Sigmoid colon (tissue), 7 donors: ENCODE results near the gene DMBT1. TPM values are rescaled to one million over a fixed set of nuclear protein-coding genes. Genes with fewer than 3 reads are reported as not detected.
A peak's percentile ranks its signal among the peaks of the same experiment; 100 is the strongest.

ENCODE experiments used
- DNase-seq: peaks from one replicate; pipeline ENCODE4 v3.0.0-alpha.2; 2019
- H3K27ac ChIP-seq, 4 donors: fragments of 200-600 bp; sonication (generic); one replicate each; pipeline ENCODE4 v1.5.1; 2016 to 2019; ENCODE audit warnings: mild to moderate bottlenecking in 1 of 4
- H3K27me3 ChIP-seq, 3 donors: fragments of 200-600 bp; sonication (generic); one replicate each; pipeline ENCODE4 v1.5.1; 2019; ENCODE audit warnings: mild to moderate bottlenecking in 1 of 3
- H3K36me3 ChIP-seq, 4 donors: fragments of 200-600 bp; sonication (generic); one replicate each; pipeline ENCODE4 v1.5.1; 2016 to 2019
- H3K4me1 ChIP-seq, 4 donors: fragments of 200-600 bp; sonication (generic); one replicate each; pipeline ENCODE4 v1.5.1; 2017 to 2019
- H3K4me3 ChIP-seq, 4 donors: fragments of 200-600 bp; sonication (generic); one replicate each; pipeline ENCODE4 v1.5.1; 2017 to 2019; ENCODE audit warnings: mild to moderate bottlenecking in 2 of 4, moderate library complexity in 1 of 4
- H3K9me3 ChIP-seq, 4 donors: fragments of 200-600 bp in 3 of 4; sonication (generic) in 3 of 4; one replicate each; pipeline versions ENCODE4 v1.5.1 to v1.6.1; 2013 to 2019
- CTCF ChIP-seq, 4 experiments: fragments of 450-650 bp in 3 of 4; fragments of 200-600 bp in 1 of 4; IDR thresholded peaks; one replicate each; pipeline ENCODE4 v1.5.1; 2016 to 2019; ENCODE audit warnings: antibody characterized with exemption in 4 of 4, mild to moderate bottlenecking in 3 of 4, moderate library complexity in 2 of 4
- EP300 ChIP-seq, 4 donors: sonication (generic); formaldehyde crosslinking; IDR thresholded peaks; one replicate each; pipeline ENCODE4 v1.6.1; 2017; ENCODE audit warnings: antibody characterized with exemption in 4 of 4
- POLR2A ChIP-seq, 2 donors: fragments of 450-650 bp; IDR thresholded peaks; one replicate each; pipeline ENCODE4 v1.6.1; 2016; ENCODE audit warnings: antibody characterized with exemption in 2 of 2, mild to moderate bottlenecking in 2 of 2, moderate library complexity in 2 of 2
- POLR2AphosphoS5 ChIP-seq, 4 donors: sonication (generic); formaldehyde crosslinking; IDR thresholded peaks; one replicate each; pipeline ENCODE4 v1.6.1; 2017; ENCODE audit warnings: antibody characterized with exemption in 4 of 4
- WGBS, 2 donors: extraction: QIAGEN DNeasy Blood & Tissue Kit; methylation state at CpG; one replicate each; pipeline ENCODE4 v1.1.7; 2013; 5-methylcytosine and 5-hydroxymethylcytosine counted together
- intact Hi-C: fragments of 100-400 bp; cut with DNase I; formaldehyde crosslinking; loops from one replicate; pipeline ENCODE4 v1.15.1; 2023
- polyA plus RNA-seq, 3 donors: library from polyadenylated mRNA; stranded (reverse); fragments of 200-250 nt; gene quantifications; one replicate each; pipeline ENCODE4 v1.2.3, GENCODE V29; 2013
- total RNA-seq, 4 donors: library from RNA; depleted of rRNA; stranded (reverse); fragments of >200 nt; gene quantifications; one replicate each; pipeline ENCODE4 v1.1.0, GENCODE V29; 2016
- donor health status: healthy with polysubstance abuse.
- donor health status: Bipolar disorder and iron deficiency.
- donor health status: healthy.

Gene DMBT1
- total and polyA plus RNA-seq, 7 donors = under 0.01 to 677 (median 1.2) TPM; not detected in 2

DNA sequence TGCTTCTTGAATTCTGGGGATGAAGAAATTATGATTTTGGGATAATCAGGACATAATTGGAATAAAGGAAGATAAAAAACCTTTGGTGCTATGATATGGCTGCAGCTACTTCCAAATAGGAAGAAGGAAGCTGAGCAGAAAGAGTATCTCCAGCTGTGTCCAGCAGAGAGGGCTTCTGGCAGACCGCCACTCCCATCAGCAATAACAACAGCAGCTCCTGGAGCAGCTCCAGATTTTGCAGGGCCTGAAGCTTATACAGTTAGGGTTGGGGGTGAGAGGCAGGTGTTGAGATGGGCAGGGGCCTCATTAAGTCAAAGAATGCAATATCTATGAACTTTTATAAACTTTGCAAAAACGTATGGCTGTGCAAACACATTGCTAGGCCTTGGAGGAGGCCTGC is 76.8 kb downstream of the DMBT1 start:
- Histone ChIP-seq H3K27me3 (no peaks in the 10 kb centered on the region), H3K27ac (no peak overlapping the region), H3K9me3 (no peaks in the 10 kb centered on the region), H3K4me1 (no peaks in the 10 kb centered on the region), H3K36me3 (no peaks in the 10 kb centered on the region), H3K4me3 (no peak overlapping the region)
- TF ChIP-seq POLR2AphosphoS5 (IDR thresholded peaks at IDR 0.05) = no peak
- no peak for TF ChIP-seq CTCF (IDR thresholded peaks at IDR 0.05)
- TF ChIP-seq EP300 (IDR thresholded peaks at IDR 0.05) = no peak
- no peak for TF ChIP-seq POLR2A (IDR thresholded peaks at IDR 0.05)
- intact Hi-C loops = no loop called here
- peak; percentile 65 for DNase-seq
- WGBS, 2 donors = 42 to 62% methylated on average over 2 of the region's 2 CpGs

DNA sequence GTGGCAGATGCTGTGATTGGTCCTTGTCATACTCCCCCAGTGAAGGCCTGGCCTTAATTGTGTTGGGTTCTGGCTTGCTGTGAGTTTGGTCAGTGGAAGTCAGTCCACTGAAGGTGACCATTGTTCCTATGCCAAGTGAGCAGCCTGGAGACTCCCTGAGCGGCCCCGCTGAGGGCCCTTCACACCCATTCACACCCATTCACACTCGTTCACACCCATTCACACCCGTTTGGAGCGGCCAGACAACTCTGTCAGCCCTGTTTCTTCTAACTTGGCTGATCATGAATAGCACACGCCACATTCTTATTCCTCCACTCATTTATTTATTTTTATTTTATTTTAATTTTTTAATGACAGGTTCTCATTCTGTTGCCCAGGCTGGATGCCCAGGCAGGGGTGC is 77.6 kb downstream of the DMBT1 start:
- 78 to 87% methylated on average over 6 of the region's 6 CpGs for WGBS, 2 donors
- DNase-seq = peak; percentile 0
- H3K9me3 ChIP-seq = no peaks in the 10 kb centered on the region
- no peaks in the 10 kb centered on the region for H3K4me1 ChIP-seq
- no peak overlapping the region for H3K27ac ChIP-seq
- H3K27me3 ChIP-seq = no peaks in the 10 kb centered on the region
- no peak for TF ChIP-seq POLR2AphosphoS5 (IDR thresholded peaks at IDR 0.05)
- no peak for TF ChIP-seq EP300 (IDR thresholded peaks at IDR 0.05)
- no peak for TF ChIP-seq POLR2A (IDR thresholded peaks at IDR 0.05)
- TF ChIP-seq CTCF (IDR thresholded peaks at IDR 0.05) = no peak
- no peaks in the 10 kb centered on the region for H3K36me3 ChIP-seq
- H3K4me3 ChIP-seq = no peak overlapping the region
- intact Hi-C loops = no loop called here

DNA sequence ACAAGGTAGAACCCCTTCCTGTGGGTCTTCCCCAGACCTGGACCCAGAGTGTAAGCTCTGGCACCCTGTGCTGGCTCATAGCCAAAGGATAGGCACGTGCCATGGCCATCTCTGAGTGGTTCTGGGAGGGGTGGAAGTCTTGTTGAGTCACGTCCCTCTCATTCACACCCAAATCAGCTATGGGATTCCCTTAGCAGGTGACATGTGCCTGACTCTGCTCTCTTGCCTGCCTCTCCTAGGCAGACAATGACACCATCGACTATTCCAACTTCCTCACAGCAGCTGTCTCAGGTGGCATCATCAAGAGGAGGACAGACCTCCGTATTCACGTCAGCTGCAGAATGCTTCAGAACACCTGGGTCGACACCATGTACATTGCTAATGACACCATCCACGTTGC is 79.2 kb downstream of the DMBT1 start:
- intact Hi-C loops = no loop called here
- TF ChIP-seq CTCF (IDR thresholded peaks at IDR 0.05) (no peak), POLR2A (IDR thresholded peaks at IDR 0.05) (no peak), POLR2AphosphoS5 (IDR thresholded peaks at IDR 0.05) (no peak), EP300 (IDR thresholded peaks at IDR 0.05) (no peak)
- Histone ChIP-seq H3K4me1 (no peaks in the 10 kb centered on the region), H3K36me3 (no peaks in the 10 kb centered on the region), H3K9me3 (no peaks in the 10 kb centered on the region), H3K27ac (no peak overlapping the region), H3K27me3 (no peaks in the 10 kb centered on the region), H3K4me3 (no peak overlapping the region)
- peak; percentile 38 for DNase-seq
- WGBS, 2 donors = 64 to 72% methylated on average over 7 of the region's 7 CpGs

GRCh38 chr10:122640921-122641320 is 80.4 kb downstream of the DMBT1 start:
- peak; percentile 21 for DNase-seq
- WGBS, 2 donors = 58 to 85% methylated on average over 3 of the region's 3 CpGs
- intact Hi-C loops = no loop called here

DNA sequence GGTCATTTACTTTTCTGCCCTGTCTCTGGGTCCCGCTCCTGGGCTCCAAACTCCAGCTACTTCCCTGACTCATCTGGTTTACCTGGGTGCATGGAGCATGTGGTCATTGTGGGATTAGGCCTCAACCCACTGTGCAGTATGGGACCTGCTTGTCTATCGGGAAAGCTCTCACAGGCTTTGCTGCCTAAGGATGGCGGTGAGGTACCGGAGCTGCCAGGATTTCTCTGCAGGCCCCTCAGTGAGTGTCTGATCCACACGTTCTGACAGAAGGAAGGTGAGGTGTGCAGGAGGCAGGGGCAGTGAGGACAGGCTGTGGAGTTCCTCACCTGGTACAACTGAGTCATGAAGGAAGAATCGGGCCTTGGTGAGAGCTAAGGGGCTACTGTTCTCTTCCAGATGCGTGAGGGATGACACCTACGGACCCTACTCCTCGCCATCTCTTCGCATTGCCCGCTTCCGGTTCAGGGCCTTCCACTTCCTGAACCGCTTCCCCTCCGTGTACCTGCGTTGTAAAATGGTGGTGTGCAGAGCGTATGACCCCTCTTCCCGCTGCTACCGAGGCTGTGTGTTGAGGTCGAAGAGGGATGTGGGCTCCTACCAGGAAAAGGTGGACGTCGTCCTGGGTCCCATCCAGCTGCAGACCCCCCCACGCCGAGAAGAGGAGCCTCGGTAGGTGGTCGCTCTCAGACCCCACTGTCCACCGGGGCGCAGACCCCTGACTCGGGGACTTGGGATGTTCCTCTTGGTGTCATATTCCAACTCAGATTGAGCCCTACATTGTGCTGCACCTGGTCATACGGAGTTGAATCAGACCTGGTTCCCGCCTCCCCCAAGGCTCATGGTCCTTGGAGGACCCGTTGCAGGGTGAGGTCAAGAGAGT is 82.4 kb downstream of the DMBT1 start:
- DNase-seq = peak; percentile 43
- Histone ChIP-seq H3K36me3 (no peaks in the 10 kb centered on the region), H3K27me3 (no peaks in the 10 kb centered on the region), H3K9me3 (no peaks in the 10 kb centered on the region), H3K27ac (no peak overlapping the region), H3K4me3 (no peak overlapping the region), H3K4me1 (no peaks in the 10 kb centered on the region)
- WGBS, 2 donors = 89 to 94% methylated on average over 31 of the region's 31 CpGs
- intact Hi-C loops = no loop called here
- TF ChIP-seq CTCF (IDR thresholded peaks at IDR 0.05) (no peak), EP300 (IDR thresholded peaks at IDR 0.05) (no peak), POLR2AphosphoS5 (IDR thresholded peaks at IDR 0.05) (no peak)

More at GRCh38 chr10:122640921-122641320, 80.4 kb downstream of the DMBT1 start:
- no peak overlapping the region for H3K4me3 ChIP-seq
- H3K27ac ChIP-seq = no peak overlapping the region
- H3K36me3 ChIP-seq = no peaks in the 10 kb centered on the region
- TF ChIP-seq POLR2AphosphoS5 (IDR thresholded peaks at IDR 0.05) (no peak), EP300 (IDR thresholded peaks at IDR 0.05) (no peak)
- H3K27me3 ChIP-seq = no peaks in the 10 kb centered on the region
- no peaks in the 10 kb centered on the region for H3K4me1 ChIP-seq
- no peaks in the 10 kb centered on the region for H3K9me3 ChIP-seq
